Activated T-cell treated with anti-CD3 and anti-CD28 coated beads, Interleukin-2, amount 50 U/mL, for 4 hours (primary cell): ENCODE data around the gene CDH23. TPM values are rescaled to one million over a fixed set of nuclear protein-coding genes. Genes with fewer than 3 reads are reported as not detected.

Experiments
- ATAC-seq, 2 donors: fragments of 200-7000 bp; cut with Tn5 transposase; one replicate each; pipeline ENCODE4 v1.10.0; 2021
- DNase-seq: peaks from one replicate; pipeline ENCODE4 v3.0.0-alpha.2; 2020
- H3K27me3 Mint-ChIP-seq: one replicate; pipeline ENCODE4 v1.8.0; 2021; ENCODE audit warnings: low read depth, mixed read lengths
- H3K36me3 Mint-ChIP-seq: one replicate; pipeline ENCODE4 v1.8.0; 2022; ENCODE audit warnings: mixed read lengths; ENCODE audit not compliant: insufficient read depth
- H3K4me1 Mint-ChIP-seq: one replicate; pipeline ENCODE4 v1.8.0; 2021; ENCODE audit warnings: low read depth, mixed read lengths
- H3K4me3 Mint-ChIP-seq: one replicate; pipeline ENCODE4 v1.8.0; 2021; ENCODE audit warnings: mild to moderate bottlenecking, moderate library complexity, mixed read lengths
- H3K9me3 Mint-ChIP-seq: one replicate; pipeline ENCODE4 v1.8.0; 2021; ENCODE audit warnings: mixed read lengths
- total RNA-seq, 3 donors: library from RNA; stranded (reverse); gene quantifications; one replicate each; pipeline ENCODE4 v1.2.1, GENCODE V29; 2021

CDH23 gene
- total RNA-seq, 3 donors from 2014 or later, result 0.71 to 1.2 (median 1.1) TPM

DNA sequence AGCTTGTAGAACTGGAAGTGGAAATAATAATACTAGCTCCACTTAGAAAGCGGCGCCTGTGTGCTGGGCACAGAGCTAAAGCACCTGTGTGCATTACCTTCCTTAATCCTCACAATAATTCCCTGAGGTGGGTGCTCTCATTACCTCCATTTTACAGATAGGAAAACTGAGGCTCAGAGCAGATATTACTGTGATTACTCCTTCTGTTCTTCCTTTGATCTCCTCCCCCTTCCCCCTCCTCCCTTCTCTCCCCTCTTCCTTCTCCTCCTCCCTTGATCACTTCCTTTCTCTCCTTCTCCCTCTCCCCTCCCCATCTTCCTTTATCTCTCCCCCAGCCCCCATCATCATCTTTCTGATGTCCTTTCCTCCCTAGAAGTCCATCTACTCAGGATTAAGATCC, 267.9 kb downstream of the CDH23 start:
- Mint-ChIP-seq H3K27me3 (no peaks in the 10 kb centered on the region), H3K4me3 (no peak overlapping the region), H3K9me3 (no peaks in the 10 kb centered on the region), H3K4me1 (peaks cover 18% of the 10 kb centered on the region), H3K36me3 (no peaks in the 10 kb centered on the region)
- ATAC-seq (no peak), DNase-seq (no peak)

DNA sequence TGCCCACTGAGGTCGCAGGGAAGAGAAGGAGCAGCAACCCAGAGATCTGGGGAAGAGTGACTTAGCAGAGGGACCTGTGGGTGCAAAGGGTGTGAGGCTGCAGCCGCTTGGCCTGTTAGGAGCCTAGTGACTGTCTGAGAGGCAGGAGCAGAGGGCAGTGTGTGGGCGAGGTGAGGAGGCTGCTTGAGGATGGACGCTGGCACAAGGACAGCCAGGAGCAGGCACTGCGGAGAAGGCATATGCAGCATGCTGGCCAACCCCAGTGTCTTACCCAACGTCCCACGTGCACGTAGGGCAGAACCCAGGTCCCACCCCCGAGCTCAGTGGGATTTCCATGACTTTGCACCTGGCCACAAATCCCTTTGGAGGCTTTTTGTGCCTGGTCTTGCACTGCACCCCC, 268.7 kb downstream of the CDH23 start:
- DNase-seq (no peak), ATAC-seq (no peak)
- no peaks in the 10 kb centered on the region for H3K27me3 Mint-ChIP-seq
- H3K36me3 Mint-ChIP-seq, result no peaks in the 10 kb centered on the region
- H3K4me1 Mint-ChIP-seq, result peaks cover 18% of the 10 kb centered on the region
- H3K9me3 Mint-ChIP-seq, result no peaks in the 10 kb centered on the region
- no peak overlapping the region for H3K4me3 Mint-ChIP-seq

DNA sequence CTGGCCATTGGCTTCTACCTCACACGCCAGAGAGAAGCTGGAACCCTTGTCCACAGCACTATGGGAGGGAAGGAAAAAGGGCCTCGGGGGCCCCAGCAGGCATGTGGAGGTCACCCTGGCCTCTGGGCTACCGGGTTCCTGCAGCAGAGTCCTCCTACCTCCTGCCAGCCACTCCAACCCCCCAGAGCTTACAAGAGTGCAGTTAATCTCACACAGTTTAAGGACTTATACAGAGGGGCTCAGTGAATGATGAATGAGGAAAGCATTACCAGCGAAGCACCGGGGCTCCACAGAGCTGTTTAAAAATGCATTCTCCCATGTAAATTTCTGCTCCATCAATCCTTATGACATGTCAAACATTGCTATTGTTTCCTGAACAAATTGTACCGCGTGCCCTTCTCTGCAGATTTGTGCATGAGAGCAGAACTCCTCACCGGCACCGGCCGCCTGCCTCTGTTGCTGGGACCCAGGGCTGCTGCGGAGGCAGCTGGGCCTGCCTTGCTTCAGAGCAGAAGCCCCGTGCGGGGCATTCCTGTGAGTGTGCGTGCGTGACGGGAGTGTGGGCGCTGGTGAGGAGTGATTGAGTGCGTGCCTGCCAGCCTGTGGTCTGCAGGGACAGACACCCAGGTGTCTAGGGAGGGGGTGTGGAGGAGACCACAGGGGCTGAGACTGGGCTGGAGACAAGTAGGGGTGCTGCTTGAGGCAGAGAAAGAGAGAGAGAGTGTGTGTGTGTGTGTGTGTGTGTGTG, 270.1 kb downstream of the CDH23 start:
- H3K9me3 Mint-ChIP-seq, result no peaks in the 10 kb centered on the region
- DNase-seq, result no peak
- peak; percentile 25 to 61 for ATAC-seq
- no peaks in the 10 kb centered on the region for H3K27me3 Mint-ChIP-seq
- peaks cover 18% of the 10 kb centered on the region for H3K4me1 Mint-ChIP-seq
- no peaks in the 10 kb centered on the region for H3K36me3 Mint-ChIP-seq
- no peak overlapping the region for H3K4me3 Mint-ChIP-seq

DNA sequence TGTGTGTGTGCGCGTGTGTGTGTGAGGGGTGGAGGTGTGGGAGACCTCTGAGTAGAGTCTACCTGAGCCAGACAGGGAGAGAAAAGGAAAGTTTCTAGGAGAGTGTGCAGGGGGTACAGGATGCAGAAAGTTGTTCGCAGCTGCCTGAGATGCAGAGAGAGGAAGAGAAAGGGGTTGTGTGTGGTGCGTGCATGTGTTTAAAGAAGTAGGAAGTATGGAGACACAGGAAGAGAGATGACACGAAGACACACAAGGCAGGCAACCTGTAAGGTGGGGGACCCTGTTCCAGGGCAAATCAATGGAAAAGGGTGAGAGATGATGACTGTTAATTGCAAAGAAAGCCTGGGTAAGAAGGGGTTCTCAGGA, 270.6 kb downstream of the CDH23 start:
- Mint-ChIP-seq H3K4me1 (peaks cover 18% of the 10 kb centered on the region), H3K9me3 (no peaks in the 10 kb centered on the region), H3K27me3 (no peaks in the 10 kb centered on the region), H3K4me3 (no peak overlapping the region), H3K36me3 (no peaks in the 10 kb centered on the region)
- ATAC-seq (no peak), DNase-seq (no peak)

DNA sequence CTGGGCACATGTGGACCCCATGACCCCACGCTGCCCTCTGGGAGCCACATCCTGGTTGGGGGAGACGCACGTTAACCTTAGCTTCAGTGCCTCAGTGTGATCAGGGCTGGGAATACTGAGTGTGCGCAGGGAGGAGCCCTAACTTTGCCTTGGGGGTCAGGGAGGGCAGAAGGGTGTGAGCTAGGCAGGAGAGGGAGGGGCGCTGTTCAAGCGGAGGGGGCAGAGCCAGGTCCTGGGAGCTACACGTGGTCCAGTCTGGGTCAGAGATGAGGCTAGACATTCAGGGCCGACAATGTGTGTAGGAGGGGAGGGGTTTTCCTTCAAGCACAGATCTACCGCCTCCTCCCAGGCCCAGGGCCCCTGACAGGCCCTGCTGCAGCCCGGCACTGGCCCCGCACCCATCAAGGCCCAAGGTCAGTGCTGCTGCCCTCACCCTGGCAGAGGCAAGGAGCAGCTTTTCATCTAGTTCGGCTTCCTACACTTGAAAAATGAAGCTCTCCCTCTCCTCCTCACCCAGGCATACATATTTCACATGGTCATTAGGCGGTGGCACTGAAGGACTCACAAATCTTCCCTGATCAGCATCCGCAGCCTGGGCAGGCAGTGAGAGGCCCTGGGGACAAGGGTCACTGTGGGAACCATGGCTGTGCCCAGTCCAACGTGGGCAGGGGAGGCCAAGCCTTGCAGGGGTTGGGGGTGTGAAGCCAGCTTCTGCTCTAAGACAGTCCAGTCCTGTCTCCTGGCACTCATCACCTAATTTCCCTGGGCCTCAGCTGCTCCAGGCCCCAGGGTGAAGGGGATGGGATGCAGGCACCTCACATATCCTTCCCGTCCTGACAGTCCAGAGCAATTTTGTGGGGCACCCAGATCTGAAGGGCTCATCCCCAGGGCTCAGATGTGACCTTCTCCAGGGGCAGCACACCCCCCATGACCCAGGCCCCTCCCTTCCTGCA, 275.6 kb downstream of the CDH23 start:
- no peaks in the 10 kb centered on the region for H3K27me3 Mint-ChIP-seq

DNA sequence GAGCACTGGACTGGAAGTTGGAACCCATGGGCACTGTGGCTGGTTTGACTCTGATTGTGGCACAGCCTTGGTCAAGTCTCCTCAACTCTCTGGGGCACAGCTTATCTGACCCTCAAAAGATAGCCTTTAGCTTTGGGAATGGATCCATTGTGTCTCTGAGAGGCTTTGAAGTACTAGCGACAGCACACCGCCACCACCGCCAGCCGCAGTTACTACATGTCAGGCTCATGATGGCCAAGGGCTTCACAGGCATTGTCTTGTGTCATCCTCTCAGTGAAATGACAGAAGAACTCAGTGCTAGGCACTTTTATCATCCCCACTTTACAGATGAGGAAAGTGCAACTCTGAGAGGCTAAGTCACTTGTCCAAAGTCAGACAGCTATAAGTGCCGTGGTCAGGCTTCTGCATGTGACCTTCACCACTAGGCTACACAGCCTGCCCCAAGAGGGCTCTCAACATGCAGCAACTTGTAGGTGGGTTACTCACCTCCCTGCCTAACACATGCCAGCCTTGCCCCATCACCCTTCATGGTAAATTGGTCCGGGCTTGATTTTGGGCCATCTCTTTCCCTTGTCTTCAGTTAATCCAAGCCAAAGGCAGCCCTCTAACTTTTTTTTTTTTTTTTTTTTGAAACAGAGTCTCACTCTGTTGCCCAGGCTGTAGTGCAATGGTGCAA, 278.7 kb downstream of the CDH23 start:
- Mint-ChIP-seq H3K27me3 (peaks cover 1% of the 10 kb centered on the region), H3K4me3 (no peak overlapping the region), H3K4me1 (no peaks in the 10 kb centered on the region), H3K9me3 (no peaks in the 10 kb centered on the region), H3K36me3 (no peaks in the 10 kb centered on the region)
- no peak for DNase-seq
- no peak for ATAC-seq

More for the DNA sequence above, 275.6 kb downstream of the CDH23 start:
- Mint-ChIP-seq H3K4me1 (peaks cover 6% of the 10 kb centered on the region), H3K9me3 (no peaks in the 10 kb centered on the region), H3K36me3 (no peaks in the 10 kb centered on the region), H3K4me3 (no peak overlapping the region)
- no peak for ATAC-seq
- no peak for DNase-seq

DNA sequence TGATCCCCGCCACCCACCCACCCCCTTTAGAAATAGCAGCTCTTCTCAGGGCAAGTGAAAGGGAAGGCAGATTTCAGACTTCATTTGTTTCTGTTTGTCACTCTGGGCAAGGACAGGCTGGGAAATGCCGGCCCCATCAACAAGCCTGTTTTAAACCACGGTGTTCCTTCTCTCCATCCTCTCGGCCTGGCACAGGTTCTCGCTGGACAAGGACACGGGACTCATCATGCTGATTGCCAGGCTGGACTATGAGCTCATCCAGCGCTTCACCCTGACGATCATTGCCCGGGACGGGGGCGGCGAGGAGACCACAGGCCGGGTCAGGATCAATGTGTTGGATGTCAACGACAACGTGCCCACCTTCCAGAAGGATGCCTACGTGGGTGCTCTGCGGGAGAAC, 280.5 kb downstream of the CDH23 start:
- Mint-ChIP-seq H3K4me3 (no peak overlapping the region), H3K4me1 (no peaks in the 10 kb centered on the region), H3K9me3 (no peaks in the 10 kb centered on the region), H3K27me3 (peaks cover 1% of the 10 kb centered on the region), H3K36me3 (no peaks in the 10 kb centered on the region)
- DNase-seq (no peak), ATAC-seq (no peak)

DNA sequence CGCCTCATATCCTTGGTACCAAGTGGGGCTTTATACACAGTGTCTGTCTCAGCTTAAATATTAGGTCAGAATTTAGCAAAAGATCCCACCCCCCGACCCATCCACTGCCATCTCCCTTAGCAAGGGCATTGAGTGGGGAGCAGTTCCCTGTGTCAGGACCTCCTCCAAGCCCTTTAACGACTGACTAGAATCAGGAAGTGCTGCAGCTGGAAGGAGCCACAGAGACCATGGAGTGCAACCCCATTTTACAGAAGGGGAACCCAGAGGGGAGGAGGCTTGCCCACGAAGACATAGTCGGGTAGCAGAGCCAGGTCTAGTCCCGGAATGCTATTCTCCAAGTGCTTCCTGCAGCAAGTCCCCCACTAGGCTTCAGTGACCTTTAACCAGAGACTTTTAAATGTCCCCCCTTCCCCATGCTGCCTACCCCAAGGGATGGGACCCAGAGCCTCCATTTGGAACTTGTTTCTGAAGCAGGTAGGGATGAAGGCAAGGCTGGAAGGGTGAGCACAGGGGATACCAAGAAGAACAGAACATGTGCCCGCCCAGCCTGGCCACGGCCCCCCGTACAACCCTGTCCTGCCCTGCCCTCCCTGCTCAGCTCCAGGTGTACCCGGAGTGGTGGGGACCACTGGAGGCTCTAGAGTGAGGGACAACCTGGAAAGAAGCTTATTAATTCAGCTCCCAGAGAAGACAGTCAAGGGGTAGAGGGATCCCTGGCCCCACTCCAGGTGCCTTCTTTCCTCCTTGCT, 281.5 kb downstream of the CDH23 start:
- Mint-ChIP-seq H3K4me3 (no peak overlapping the region), H3K27me3 (peaks cover 1% of the 10 kb centered on the region), H3K9me3 (no peaks in the 10 kb centered on the region), H3K36me3 (no peaks in the 10 kb centered on the region), H3K4me1 (no peaks in the 10 kb centered on the region)
- DNase-seq (no peak), ATAC-seq (no peak)

DNA sequence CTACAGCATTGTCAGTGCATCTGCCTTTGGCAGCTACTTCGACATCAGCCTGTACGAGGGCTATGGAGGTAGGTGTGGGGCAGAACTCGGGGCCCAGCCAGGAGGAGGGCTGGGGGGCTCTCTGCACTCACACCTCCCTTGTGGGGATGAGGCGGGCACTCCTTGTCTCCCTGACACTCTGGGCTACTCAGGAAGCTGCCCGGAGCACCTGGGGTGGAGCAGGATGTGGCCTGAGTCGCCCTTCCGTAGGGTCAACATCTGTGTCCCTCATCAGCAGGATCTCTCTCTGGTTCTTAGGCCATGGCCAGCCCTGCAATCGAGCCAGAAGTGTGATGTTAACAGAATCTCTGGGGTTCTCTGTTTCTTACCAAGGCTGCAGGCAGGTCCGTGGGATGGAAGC, 282.7 kb downstream of the CDH23 start:
- H3K4me3 Mint-ChIP-seq, result no peak overlapping the region
- no peak for DNase-seq
- no peak for ATAC-seq
- H3K4me1 Mint-ChIP-seq, result no peaks in the 10 kb centered on the region
- peaks cover 1% of the 10 kb centered on the region for H3K27me3 Mint-ChIP-seq
- H3K9me3 Mint-ChIP-seq, result no peaks in the 10 kb centered on the region
- H3K36me3 Mint-ChIP-seq, result no peaks in the 10 kb centered on the region

DNA sequence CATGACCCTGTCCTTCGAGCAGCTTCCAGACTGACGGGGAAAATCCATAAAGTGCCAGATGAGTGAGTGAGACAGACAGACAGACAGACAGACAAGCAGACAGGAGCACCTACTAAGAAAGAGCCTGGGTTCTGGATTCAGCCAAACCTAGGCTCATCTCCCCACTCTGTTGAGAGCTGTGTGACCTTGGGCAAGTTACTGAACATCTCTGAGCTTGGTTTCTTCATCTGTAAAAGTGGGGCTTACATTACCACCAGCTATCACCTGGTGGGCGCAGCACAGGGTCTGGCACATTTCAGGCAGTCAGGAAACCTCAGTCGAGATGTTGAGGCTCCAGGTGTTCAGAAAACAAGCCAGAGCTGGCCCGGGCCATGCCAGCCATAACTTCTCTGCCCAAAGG, 285.3 kb downstream of the CDH23 start:
- Mint-ChIP-seq H3K27me3 (peaks cover 1% of the 10 kb centered on the region), H3K4me3 (no peak overlapping the region), H3K4me1 (no peaks in the 10 kb centered on the region), H3K9me3 (no peaks in the 10 kb centered on the region), H3K36me3 (no peaks in the 10 kb centered on the region)
- ATAC-seq, result no peak
- no peak for DNase-seq

DNA sequence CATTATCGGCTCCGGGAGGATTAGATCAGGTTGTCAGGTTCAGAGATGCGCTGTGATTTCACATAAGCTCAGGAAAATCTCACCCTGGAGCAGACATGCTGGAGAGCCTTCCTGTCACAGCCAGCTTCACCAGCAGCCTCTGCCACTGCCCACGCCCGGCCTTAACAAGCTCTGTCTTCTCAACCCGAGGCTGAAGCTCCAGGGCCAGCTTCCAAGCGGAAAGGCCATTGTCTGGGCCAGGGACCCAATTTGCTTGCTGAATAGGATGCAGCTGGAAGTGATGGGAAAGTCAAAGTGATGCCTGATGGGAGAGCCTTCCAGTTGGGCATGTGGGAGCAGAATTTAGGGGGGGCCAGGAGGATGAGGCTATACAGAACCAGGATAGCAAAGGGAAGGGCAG, 286.6 kb downstream of the CDH23 start:
- Mint-ChIP-seq H3K9me3 (peaks cover 4% of the 10 kb centered on the region), H3K36me3 (no peaks in the 10 kb centered on the region), H3K4me3 (no peak overlapping the region), H3K4me1 (no peaks in the 10 kb centered on the region), H3K27me3 (no peaks in the 10 kb centered on the region)
- DNase-seq (no peak), ATAC-seq (no peak)

DNA sequence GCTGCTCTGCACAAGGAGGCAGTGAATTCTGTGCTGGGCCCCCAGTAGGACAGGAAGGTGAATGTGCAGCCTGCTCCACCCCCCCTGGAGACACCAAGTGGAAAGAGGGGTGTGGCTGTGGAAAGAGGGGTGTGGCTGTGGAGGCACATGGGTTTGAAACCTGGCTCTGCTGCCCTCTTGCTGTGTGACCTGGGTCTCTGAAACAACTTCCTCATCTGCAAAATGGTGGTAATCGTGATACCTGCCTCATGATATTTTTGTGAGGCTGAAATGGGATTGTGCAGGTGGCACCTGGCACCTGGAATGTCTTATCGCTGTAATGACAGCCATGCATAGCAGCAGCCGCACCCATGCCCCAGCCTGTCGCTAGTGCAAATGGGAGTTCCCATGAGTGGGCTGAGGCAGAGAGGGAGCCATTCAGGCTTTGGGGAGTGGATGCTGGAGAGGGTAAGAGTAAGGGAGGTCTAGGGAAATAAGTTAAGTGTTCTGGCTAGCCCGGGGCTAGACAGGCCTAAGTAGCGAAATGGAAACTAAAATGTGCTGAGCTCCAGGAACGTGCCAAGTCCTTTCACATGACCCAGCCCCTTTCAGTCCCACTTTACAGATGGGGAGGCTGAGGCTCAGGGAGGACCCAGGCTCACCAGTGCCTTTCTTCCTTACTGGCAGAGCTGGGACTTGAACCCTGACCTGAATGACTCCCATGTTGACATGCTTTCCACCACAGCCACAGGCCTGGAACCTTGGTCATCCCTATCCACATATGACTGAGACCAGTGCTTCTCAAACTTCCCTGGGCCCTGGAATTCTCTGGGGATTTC, 287.8 kb downstream of the CDH23 start:
- Mint-ChIP-seq H3K36me3 (no peaks in the 10 kb centered on the region), H3K9me3 (peaks cover 4% of the 10 kb centered on the region), H3K27me3 (no peaks in the 10 kb centered on the region), H3K4me3 (no peak overlapping the region), H3K4me1 (no peaks in the 10 kb centered on the region)
- ATAC-seq (no peak), DNase-seq (no peak)

DNA sequence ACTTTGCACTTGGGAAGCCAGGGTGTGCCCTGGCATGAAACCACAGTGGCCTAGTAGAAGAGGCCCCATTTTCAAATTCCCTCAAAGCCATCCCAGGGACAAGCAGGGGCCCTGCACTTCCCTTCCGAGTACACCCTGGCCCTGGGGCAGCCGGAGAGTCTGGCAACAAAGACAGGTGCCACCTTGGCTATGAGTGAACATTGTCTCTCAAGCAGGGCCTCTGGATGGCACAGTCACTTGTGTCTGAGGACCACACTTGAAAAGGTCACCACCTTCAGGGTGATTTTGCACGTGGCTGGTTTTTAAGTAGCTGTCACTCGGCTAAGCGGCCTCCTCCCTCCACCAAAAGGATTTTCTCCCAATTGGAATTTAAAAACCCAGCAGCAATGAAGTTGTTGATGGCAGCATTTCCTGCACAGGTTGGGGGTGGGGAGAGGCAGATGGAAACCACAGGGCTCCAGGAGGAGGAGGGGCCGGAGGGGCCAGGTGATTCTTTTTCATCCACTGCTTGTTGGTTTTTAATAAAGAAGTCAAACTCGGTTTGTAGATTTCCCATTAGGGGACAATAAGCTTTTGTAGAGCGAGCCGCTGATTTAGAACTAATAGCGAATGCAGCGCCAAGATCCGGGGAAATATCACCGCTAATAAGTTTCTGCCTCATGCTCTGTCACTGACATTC, 289.0 kb downstream of the CDH23 start:
- no peak overlapping the region for H3K4me3 Mint-ChIP-seq
- H3K36me3 Mint-ChIP-seq, result no peaks in the 10 kb centered on the region
- no peaks in the 10 kb centered on the region for H3K27me3 Mint-ChIP-seq
- no peak for DNase-seq
- H3K4me1 Mint-ChIP-seq, result no peaks in the 10 kb centered on the region
- ATAC-seq, result no peak
- peaks cover 4% of the 10 kb centered on the region for H3K9me3 Mint-ChIP-seq
